H1 (cell line): ENCODE data around the gene NCR2. TPM values are rescaled to one million over a fixed set of nuclear protein-coding genes. Genes with fewer than 3 reads are reported as not detected.

Experiments used
- polyA plus RNA-seq, 7 experiments: library from polyadenylated mRNA; depleted of rRNA in 3 of 7; stranded (reverse) in 5 of 7; unstranded in 2 of 7; fragments of >200 nt in 5 of 7; fragments of 200-250 nt in 2 of 7; gene quantifications; 1 replicate in 5 of 7; 2 replicates in 1 of 7; 4 replicates in 1 of 7; pipeline versions ENCODE4 v1.2.1 to v1.2.3, GENCODE V29; 2011 to 2013; ENCODE audit warnings: missing spikeins in 2 of 7, mixed read lengths in 2 of 7
- total RNA-seq: library from RNA; stranded (reverse); fragmentation: NEBNext Ultra II Directional; extraction: Animal tissue kit (Norgen Biotek cat#: 25700); gene quantifications from 2 replicates; pipeline ENCODE4 v1.2.1, GENCODE V29; 2021
- TF ChIP-seq, protein P1 (sequence below): fragments of 300-600 bp; sonication (generic); IDR thresholded peaks from 2 replicates; pipeline ENCODE4 v1.7.1; 2012; ENCODE audit warnings: low read length, moderate library complexity, mild to moderate bottlenecking, inconsistent platforms; ENCODE audit not compliant: insufficient replicate concordance

The NCR2 gene
- total and polyA plus RNA-seq, 2 of the 8 experiments (the other 6 are each of a cell fraction or from before 2014, with no cell fraction given): not detected

DNA sequence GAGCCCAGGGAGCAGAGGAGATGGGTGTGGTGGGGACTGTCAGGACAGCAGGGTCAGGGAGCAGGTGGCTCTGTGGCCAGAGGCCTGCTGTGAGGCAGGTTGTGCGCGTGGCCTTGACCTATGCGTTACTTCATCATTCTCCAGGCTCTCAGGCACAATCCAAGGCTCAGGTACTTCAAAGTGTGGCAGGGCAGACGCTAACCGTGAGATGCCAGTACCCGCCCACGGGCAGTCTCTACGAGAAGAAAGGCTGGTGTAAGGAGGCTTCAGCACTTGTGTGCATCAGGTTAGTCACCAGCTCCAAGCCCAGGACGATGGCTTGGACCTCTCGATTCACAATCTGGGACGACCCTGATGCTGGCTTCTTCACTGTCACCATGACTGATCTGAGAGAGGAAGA, 535 bp downstream of the NCR2 start (continued):
- TF ChIP-seq, protein P1, sequence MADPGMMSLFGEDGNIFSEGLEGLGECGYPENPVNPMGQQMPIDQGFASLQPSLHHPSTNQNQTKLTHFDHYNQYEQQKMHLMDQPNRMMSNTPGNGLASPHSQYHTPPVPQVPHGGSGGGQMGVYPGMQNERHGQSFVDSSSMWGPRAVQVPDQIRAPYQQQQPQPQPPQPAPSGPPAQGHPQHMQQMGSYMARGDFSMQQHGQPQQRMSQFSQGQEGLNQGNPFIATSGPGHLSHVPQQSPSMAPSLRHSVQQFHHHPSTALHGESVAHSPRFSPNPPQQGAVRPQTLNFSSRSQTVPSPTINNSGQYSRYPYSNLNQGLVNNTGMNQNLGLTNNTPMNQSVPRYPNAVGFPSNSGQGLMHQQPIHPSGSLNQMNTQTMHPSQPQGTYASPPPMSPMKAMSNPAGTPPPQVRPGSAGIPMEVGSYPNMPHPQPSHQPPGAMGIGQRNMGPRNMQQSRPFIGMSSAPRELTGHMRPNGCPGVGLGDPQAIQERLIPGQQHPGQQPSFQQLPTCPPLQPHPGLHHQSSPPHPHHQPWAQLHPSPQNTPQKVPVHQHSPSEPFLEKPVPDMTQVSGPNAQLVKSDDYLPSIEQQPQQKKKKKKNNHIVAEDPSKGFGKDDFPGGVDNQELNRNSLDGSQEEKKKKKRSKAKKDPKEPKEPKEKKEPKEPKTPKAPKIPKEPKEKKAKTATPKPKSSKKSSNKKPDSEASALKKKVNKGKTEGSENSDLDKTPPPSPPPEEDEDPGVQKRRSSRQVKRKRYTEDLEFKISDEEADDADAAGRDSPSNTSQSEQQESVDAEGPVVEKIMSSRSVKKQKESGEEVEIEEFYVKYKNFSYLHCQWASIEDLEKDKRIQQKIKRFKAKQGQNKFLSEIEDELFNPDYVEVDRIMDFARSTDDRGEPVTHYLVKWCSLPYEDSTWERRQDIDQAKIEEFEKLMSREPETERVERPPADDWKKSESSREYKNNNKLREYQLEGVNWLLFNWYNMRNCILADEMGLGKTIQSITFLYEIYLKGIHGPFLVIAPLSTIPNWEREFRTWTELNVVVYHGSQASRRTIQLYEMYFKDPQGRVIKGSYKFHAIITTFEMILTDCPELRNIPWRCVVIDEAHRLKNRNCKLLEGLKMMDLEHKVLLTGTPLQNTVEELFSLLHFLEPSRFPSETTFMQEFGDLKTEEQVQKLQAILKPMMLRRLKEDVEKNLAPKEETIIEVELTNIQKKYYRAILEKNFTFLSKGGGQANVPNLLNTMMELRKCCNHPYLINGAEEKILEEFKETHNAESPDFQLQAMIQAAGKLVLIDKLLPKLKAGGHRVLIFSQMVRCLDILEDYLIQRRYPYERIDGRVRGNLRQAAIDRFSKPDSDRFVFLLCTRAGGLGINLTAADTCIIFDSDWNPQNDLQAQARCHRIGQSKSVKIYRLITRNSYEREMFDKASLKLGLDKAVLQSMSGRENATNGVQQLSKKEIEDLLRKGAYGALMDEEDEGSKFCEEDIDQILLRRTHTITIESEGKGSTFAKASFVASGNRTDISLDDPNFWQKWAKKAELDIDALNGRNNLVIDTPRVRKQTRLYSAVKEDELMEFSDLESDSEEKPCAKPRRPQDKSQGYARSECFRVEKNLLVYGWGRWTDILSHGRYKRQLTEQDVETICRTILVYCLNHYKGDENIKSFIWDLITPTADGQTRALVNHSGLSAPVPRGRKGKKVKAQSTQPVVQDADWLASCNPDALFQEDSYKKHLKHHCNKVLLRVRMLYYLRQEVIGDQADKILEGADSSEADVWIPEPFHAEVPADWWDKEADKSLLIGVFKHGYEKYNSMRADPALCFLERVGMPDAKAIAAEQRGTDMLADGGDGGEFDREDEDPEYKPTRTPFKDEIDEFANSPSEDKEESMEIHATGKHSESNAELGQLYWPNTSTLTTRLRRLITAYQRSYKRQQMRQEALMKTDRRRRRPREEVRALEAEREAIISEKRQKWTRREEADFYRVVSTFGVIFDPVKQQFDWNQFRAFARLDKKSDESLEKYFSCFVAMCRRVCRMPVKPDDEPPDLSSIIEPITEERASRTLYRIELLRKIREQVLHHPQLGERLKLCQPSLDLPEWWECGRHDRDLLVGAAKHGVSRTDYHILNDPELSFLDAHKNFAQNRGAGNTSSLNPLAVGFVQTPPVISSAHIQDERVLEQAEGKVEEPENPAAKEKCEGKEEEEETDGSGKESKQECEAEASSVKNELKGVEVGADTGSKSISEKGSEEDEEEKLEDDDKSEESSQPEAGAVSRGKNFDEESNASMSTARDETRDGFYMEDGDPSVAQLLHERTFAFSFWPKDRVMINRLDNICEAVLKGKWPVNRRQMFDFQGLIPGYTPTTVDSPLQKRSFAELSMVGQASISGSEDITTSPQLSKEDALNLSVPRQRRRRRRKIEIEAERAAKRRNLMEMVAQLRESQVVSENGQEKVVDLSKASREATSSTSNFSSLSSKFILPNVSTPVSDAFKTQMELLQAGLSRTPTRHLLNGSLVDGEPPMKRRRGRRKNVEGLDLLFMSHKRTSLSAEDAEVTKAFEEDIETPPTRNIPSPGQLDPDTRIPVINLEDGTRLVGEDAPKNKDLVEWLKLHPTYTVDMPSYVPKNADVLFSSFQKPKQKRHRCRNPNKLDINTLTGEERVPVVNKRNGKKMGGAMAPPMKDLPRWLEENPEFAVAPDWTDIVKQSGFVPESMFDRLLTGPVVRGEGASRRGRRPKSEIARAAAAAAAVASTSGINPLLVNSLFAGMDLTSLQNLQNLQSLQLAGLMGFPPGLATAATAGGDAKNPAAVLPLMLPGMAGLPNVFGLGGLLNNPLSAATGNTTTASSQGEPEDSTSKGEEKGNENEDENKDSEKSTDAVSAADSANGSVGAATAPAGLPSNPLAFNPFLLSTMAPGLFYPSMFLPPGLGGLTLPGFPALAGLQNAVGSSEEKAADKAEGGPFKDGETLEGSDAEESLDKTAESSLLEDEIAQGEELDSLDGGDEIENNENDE: no peak
